Activated CD8-positive, alpha-beta memory T cell treated with anti-CD3 and anti-CD28 coated beads, Interleukin-2, amount 50 U/mL, for 24 hours (primary cell): ENCODE measurements around the gene ZNF326.

Source experiments
- DNase-seq: peaks from one replicate; pipeline ENCODE4 v3.0.0-alpha.2; 2020; ENCODE audit errors: extremely low read depth

ZNF326 gene

GRCh38 chr1:90068611-90069280, 73.8 kb downstream of the ZNF326 start:
- no peak for DNase-seq

- DNase-seq: no peak
Measured at GRCh38 chr1:90074137-90074536, 79.2 kb downstream of the ZNF326 start.

GRCh38 chr1:90074566-90074965, 79.7 kb downstream of the ZNF326 start:
- no peak for DNase-seq

GRCh38 chr1:90074970-90075391, 80.1 kb downstream of the ZNF326 start:
- no peak for DNase-seq

GRCh38 chr1:90083995-90084394, 89.1 kb downstream of the ZNF326 start:
- no peak for DNase-seq
